Progenitor cell of endocrine pancreas (in vitro differentiated cells): ENCODE results near the gene IPO13. TPM values are rescaled to one million over a fixed set of nuclear protein-coding genes. Genes with fewer than 3 reads are reported as not detected.

Experiments used
- DNase-seq: peaks from one replicate; pipeline ENCODE4 v3.0.0; 2021; ENCODE audit warnings: low spot score; ENCODE audit not compliant: unreplicated experiment
- H3K27ac Mint-ChIP-seq: 2 replicates; pipeline ENCODE4 v1.8.0; 2021; ENCODE audit warnings: mild to moderate bottlenecking, moderate library complexity, mixed read lengths
- H3K27me3 Mint-ChIP-seq: 2 replicates; pipeline ENCODE4 v1.8.0; 2021; ENCODE audit warnings: mixed read lengths
- H3K36me3 Mint-ChIP-seq: 2 replicates; pipeline ENCODE4 v1.8.0; 2022; ENCODE audit warnings: mixed read lengths; ENCODE audit not compliant: insufficient read depth
- H3K4me1 Mint-ChIP-seq: 2 replicates; pipeline ENCODE4 v1.8.0; 2021; ENCODE audit warnings: low read depth, mixed read lengths
- H3K4me3 Mint-ChIP-seq: 2 replicates; pipeline ENCODE4 v1.8.0; 2021; ENCODE audit warnings: low read depth, mild to moderate bottlenecking, moderate library complexity, mixed read lengths
- H3K9me3 Mint-ChIP-seq: 2 replicates; pipeline ENCODE4 v1.8.0; 2021; ENCODE audit warnings: low read depth, mixed read lengths
- total RNA-seq: library from RNA; stranded (reverse); gene quantifications from 2 replicates; pipeline ENCODE4 v1.2.1, GENCODE V29; 2021
- TF ChIP-seq, protein P1 (sequence below): fragments of 200-600 bp; sonication (generic); IDR thresholded peaks from one replicate; pipeline ENCODE4 v1.5.0; 2021; ENCODE audit warnings: antibody characterized with exemption, mild to moderate bottlenecking; ENCODE audit not compliant: unreplicated experiment

The IPO13 gene
- total RNA-seq, 1 donor from 2014 or later, result 34.6 TPM

DNA sequence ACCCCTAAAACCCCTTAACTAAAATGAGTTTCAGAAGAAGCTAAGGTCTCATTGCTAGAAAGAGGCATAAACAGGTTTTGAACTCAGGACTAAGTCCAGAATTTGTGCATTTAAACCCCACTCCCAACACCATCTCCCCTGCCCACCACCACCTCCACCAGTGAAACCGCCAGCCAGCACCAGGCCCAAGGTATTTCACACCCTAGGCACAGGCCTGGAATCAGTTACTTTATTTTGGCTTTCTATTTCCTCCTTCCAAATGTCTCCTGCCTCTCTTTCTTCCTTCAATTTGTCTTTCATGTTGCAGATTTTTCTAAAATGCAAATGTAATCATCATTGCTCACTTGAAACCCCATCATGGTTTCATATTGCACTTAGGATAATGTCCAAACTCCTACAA, 1.9 kb upstream of the IPO13 start:
- H3K27ac Mint-ChIP-seq, result no peak overlapping the region
- H3K9me3 Mint-ChIP-seq, result no peaks in the 10 kb centered on the region
- TF ChIP-seq, protein P1, sequence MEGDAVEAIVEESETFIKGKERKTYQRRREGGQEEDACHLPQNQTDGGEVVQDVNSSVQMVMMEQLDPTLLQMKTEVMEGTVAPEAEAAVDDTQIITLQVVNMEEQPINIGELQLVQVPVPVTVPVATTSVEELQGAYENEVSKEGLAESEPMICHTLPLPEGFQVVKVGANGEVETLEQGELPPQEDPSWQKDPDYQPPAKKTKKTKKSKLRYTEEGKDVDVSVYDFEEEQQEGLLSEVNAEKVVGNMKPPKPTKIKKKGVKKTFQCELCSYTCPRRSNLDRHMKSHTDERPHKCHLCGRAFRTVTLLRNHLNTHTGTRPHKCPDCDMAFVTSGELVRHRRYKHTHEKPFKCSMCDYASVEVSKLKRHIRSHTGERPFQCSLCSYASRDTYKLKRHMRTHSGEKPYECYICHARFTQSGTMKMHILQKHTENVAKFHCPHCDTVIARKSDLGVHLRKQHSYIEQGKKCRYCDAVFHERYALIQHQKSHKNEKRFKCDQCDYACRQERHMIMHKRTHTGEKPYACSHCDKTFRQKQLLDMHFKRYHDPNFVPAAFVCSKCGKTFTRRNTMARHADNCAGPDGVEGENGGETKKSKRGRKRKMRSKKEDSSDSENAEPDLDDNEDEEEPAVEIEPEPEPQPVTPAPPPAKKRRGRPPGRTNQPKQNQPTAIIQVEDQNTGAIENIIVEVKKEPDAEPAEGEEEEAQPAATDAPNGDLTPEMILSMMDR, result no peak
- peaks cover 10% of the 10 kb centered on the region for H3K27me3 Mint-ChIP-seq
- peaks cover 16% of the 10 kb centered on the region for H3K4me1 Mint-ChIP-seq
- no peaks in the 10 kb centered on the region for H3K36me3 Mint-ChIP-seq
- no peak for DNase-seq
- H3K4me3 Mint-ChIP-seq, result no peak overlapping the region

DNA sequence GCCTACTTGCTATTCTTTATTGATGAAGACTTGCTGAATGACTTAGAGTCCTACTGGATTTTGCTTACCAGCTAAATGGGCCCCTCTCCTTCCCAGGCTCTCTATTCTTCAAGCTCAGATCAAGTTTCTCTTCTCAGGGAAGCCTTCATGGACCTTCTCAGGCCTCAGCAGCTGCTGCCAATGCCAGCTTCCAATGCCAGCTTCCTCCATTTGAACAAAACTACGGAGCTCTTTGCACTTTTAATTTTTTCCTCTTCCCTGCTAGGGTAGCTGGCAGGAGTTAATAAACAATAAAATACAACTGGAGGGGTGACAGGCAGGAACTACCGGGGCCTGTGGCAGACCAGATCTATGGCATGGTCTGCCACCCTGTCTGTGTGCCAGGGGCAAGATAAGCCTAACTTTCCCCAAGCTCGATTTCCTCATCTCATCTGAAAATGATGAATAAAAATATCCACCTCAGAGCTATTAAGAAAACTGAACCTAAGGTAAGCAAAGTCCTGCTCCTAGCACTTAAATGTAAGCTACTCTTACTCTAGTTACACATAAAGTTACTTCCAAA, 995 bp upstream of the IPO13 start:
- no peak for DNase-seq
- Mint-ChIP-seq H3K27me3 (peaks cover 7% of the 10 kb centered on the region), H3K9me3 (no peaks in the 10 kb centered on the region), H3K4me3 (peak overlapping the region; percentile 87), H3K4me1 (peaks cover 16% of the 10 kb centered on the region), H3K27ac (peak overlapping the region; percentile 99), H3K36me3 (peaks cover 2% of the 10 kb centered on the region)
- TF ChIP-seq, protein P1, result no peak

DNA sequence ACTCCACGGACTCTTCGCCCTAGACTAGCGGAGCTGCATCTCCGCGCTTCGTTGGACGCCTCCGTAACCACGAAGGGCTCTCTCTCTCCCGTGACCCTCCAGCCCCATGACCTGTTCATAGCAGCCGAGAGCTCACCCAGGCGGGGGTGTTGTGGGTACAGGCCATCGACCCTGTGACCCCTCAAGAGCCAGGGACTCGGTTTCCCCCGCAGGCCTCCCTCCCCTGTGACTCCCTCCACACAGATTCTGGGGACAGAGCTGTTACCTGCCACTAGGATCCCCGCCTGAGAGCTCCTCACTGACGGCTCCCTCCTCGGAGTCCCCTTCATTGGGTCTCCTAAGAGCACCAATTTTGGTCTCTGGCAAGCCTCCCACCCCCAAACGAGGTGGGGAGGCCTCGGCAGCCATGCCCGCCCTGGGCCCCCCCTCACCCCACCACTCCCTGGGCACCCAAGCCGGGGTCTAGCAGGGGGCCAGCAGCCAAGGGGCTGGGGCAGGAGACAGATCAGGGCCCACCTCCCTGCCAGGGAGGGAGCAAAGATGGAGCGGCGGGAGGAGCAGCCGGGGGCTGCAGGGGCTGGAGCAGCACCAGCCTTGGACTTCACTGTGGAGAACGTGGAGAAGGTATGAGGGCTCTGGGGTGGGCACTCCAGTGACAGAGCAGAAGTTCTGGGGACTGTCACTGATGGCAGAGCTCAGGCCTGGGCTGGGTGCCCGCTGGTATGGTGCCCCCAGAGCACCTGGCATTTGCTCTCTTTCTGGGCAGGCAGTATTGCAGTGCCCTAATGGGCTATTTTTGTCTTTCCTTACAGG, 517 bp downstream of the IPO13 start:
- H3K27ac Mint-ChIP-seq, result peak overlapping the region; percentile 99
- H3K27me3 Mint-ChIP-seq, result peaks cover 7% of the 10 kb centered on the region
- no peaks in the 10 kb centered on the region for H3K9me3 Mint-ChIP-seq
- DNase-seq, result no peak
- H3K36me3 Mint-ChIP-seq, result peaks cover 2% of the 10 kb centered on the region
- H3K4me1 Mint-ChIP-seq, result peaks cover 16% of the 10 kb centered on the region
- H3K4me3 Mint-ChIP-seq, result peak overlapping the region; percentile 87
- TF ChIP-seq, protein P1, result no peak

DNA sequence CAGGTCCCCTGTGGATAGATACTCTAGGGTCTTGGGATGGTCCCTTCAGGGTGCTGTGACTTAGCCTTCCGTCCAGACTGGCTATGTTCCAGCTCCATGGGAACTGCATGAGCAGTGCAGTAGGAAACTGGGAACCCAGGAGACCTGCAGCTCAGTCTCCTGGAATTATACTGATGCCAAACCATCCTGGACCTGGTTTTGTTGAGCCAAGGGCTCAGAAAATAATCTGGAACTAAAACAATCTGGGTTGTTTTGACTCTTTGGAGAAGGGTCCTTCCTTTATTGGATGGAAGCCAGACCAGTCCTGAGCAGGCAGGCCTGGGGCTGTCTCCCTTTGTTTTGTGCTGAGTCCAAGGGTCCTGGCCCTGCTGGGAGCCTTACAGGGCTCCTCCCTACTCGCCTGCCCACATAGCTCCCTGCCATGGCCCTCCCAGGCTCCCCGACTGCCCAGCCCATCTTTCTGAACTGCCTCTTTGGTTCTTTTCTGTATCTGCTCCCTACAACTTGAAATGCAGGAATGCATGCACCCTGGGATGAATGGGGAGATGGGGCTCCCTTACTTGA, 1.2 kb downstream of the IPO13 start:
- Mint-ChIP-seq H3K27me3 (peaks cover 2% of the 10 kb centered on the region), H3K27ac (peak overlapping the region; percentile 81)

DNA sequence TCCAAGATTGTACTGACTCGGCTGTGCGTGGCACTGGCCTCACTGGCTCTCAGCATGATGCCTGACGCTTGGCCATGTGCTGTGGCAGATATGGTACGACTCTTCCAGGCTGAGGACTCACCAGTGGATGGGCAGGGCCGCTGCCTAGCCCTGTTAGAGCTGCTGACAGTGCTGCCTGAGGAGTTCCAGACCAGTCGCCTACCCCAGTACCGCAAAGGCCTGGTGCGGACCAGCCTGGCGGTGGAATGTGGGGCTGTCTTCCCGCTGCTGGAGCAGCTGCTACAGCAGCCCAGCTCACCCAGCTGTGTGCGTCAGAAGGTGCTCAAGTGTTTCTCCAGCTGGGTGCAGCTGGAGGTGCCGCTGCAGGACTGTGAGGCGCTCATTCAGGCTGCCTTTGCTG, 2.9 kb downstream of the IPO13 start:
- TF ChIP-seq, protein P1, result no peak
- Mint-ChIP-seq H3K27ac (no peak overlapping the region), H3K9me3 (no peaks in the 10 kb centered on the region), H3K36me3 (peaks cover 2% of the 10 kb centered on the region), H3K4me1 (peaks cover 22% of the 10 kb centered on the region), H3K27me3 (no peaks in the 10 kb centered on the region), H3K4me3 (no peak overlapping the region)
- no peak for DNase-seq

More for the DNA sequence above, 1.2 kb downstream of the IPO13 start:
- DNase-seq, result no peak
- TF ChIP-seq, protein P1, result no peak
- Mint-ChIP-seq H3K36me3 (peaks cover 2% of the 10 kb centered on the region), H3K9me3 (no peaks in the 10 kb centered on the region), H3K4me1 (peaks cover 19% of the 10 kb centered on the region), H3K4me3 (peak overlapping the region; percentile 87)
